ENCODE results near the gene ACHE.
A peak's percentile ranks its signal among the peaks of the same experiment; 100 is the strongest.

ACHE gene

GRCh38 chr7:100896732-100897608, 1.3 kb upstream of the ACHE start:
- peak; percentile 22 for DNase-seq

GRCh38 chr7:100895956-100896731, 456 bp upstream of the ACHE start:
- DNase-seq = no peak

GRCh38 chr7:100894860-100895700, 608 bp downstream of the ACHE start:
- DNase-seq = peak; percentile 20

- DNase-seq = no peak
Observed at GRCh38 chr7:100893910-100894721, 1.6 kb downstream of the ACHE start.

- no peak for DNase-seq
Observed at GRCh38 chr7:100893318-100893895, 2.3 kb downstream of the ACHE start.

- no peak for DNase-seq
Observed at GRCh38 chr7:100892364-100893317, 3.0 kb downstream of the ACHE start.

- DNase-seq = no peak
Observed at GRCh38 chr7:100891568-100892247, 4.0 kb downstream of the ACHE start.

GRCh38 chr7:100890653-100891567, 4.8 kb downstream of the ACHE start:
- no peak for DNase-seq

- DNase-seq = no peak
Observed at GRCh38 chr7:100888988-100889750, 6.5 kb downstream of the ACHE start, which contains the start of gene UFSP1. TSS of gene UFSP1 (minus strand) at chr7:100889715. CDS start at chr7:100889271, 444 bp downstream.

GRCh38 chr7:100888291-100888987, 7.2 kb downstream of the ACHE start:
- no peak for DNase-seq

GRCh38 chr7:100887516-100888290, 8.0 kb downstream of the ACHE start:
- no peak for DNase-seq

GRCh38 chr7:100886936-100887515, 8.7 kb downstream of the ACHE start:
- no peak for DNase-seq

GRCh38 chr7:100886142-100886935, 9.3 kb downstream of the ACHE start:
- DNase-seq = no peak

GRCh38 chr7:100885440-100886141, 10.1 kb downstream of the ACHE start:
- DNase-seq = no peak

All from EL (cell line).